H9 (cell line): ENCODE measurements around the gene CDK14. TPM values are rescaled to one million over a fixed set of nuclear protein-coding genes. Genes with fewer than 3 reads are reported as not detected.

Experiments
- DNase-seq: peaks from one replicate; pipeline ENCODE4 v3.0.0-alpha.2; 2017
- H2AFZ ChIP-seq: one replicate; pipeline ENCODE4 v1.6.1; 2013; ENCODE audit warnings: mild to moderate bottlenecking, low read length, control low read depth, moderate library complexity
- H2AK5ac ChIP-seq: 2 replicates; pipeline ENCODE4 v1.6.1; 2013; ENCODE audit warnings: low read length, control low read depth, mixed read lengths; ENCODE audit not compliant: insufficient read length
- H2BK120ac ChIP-seq: one replicate; pipeline ENCODE4 v1.6.1; 2013; ENCODE audit warnings: low read depth, mild to moderate bottlenecking, low read length, control low read depth, inconsistent platforms; ENCODE audit not compliant: poor library complexity, severe bottlenecking
- H2BK12ac ChIP-seq: 2 replicates; pipeline ENCODE4 v1.6.1; 2013; ENCODE audit warnings: low read length, control low read depth, mixed read lengths, low read depth; ENCODE audit not compliant: insufficient read length
- H2BK15ac ChIP-seq: 2 replicates; pipeline ENCODE4 v1.6.1; 2013; ENCODE audit warnings: low read depth, low read length, control low read depth
- H2BK20ac ChIP-seq: one replicate; pipeline ENCODE4 v1.6.1; 2013; ENCODE audit warnings: low read depth, mild to moderate bottlenecking, low read length, control low read depth, inconsistent platforms; ENCODE audit not compliant: poor library complexity, severe bottlenecking
- H2BK5ac ChIP-seq: 2 replicates; pipeline ENCODE4 v1.6.1; 2013; ENCODE audit warnings: low read length, control low read depth, mixed read lengths; ENCODE audit not compliant: insufficient read length
- H3K14ac ChIP-seq: 2 replicates; pipeline ENCODE4 v1.6.1; 2013; ENCODE audit warnings: low read length, control low read depth; ENCODE audit not compliant: insufficient read depth
- H3K18ac ChIP-seq: 2 replicates; pipeline ENCODE4 v1.6.1; 2013; ENCODE audit warnings: low read depth, mild to moderate bottlenecking, mixed read lengths, low read length, control low read depth; ENCODE audit not compliant: insufficient read length
- H3K23ac ChIP-seq: 2 replicates; pipeline ENCODE4 v1.6.1; 2013; ENCODE audit warnings: low read length, control low read depth, mixed read lengths, low read depth; ENCODE audit not compliant: insufficient read length
- H3K23me2 ChIP-seq: 2 replicates; pipeline ENCODE4 v1.6.1; 2013; ENCODE audit warnings: low read depth, mild to moderate bottlenecking, mixed read lengths, low read length, control low read depth; ENCODE audit not compliant: insufficient read length, poor library complexity, severe bottlenecking
- H3K27ac ChIP-seq: 2 replicates; pipeline ENCODE4 v1.5.1; 2013; ENCODE audit warnings: low read length, control low read depth, mixed read lengths, low read depth; ENCODE audit not compliant: insufficient read length
- H3K27me3 ChIP-seq: 2 replicates; pipeline ENCODE4 v1.6.1; 2013; ENCODE audit warnings: low read length, control low read depth, inconsistent platforms; ENCODE audit not compliant: insufficient read depth
- H3K4ac ChIP-seq: 2 replicates; pipeline ENCODE4 v1.6.1; 2013; ENCODE audit warnings: low read depth, mild to moderate bottlenecking, control low read depth, inconsistent platforms, low read length, moderate library complexity
- H3K4me1 ChIP-seq: 2 replicates; pipeline ENCODE4 v1.6.1; 2013; ENCODE audit warnings: low read length, control low read depth, inconsistent platforms; ENCODE audit not compliant: insufficient read depth
- H3K4me2 ChIP-seq: 2 replicates; pipeline ENCODE4 v1.6.1; 2013; ENCODE audit warnings: low read length, control low read depth, mixed read lengths; ENCODE audit not compliant: insufficient read length, insufficient read depth
- H3K56ac ChIP-seq: 2 replicates; pipeline ENCODE4 v1.6.1; 2013; ENCODE audit warnings: low read depth, mild to moderate bottlenecking, mixed read lengths, low read length, control low read depth; ENCODE audit not compliant: insufficient read length
- H3K79me1 ChIP-seq: 2 replicates; pipeline ENCODE4 v1.6.1; 2013; ENCODE audit warnings: low read depth, mild to moderate bottlenecking, moderate library complexity, low read length, control low read depth, inconsistent platforms; ENCODE audit not compliant: insufficient read depth, poor library complexity, severe bottlenecking
- H3K79me2 ChIP-seq: 2 replicates; pipeline ENCODE4 v1.6.1; 2013; ENCODE audit warnings: low read length, control low read depth, inconsistent platforms; ENCODE audit not compliant: insufficient read depth
- H3K9ac ChIP-seq: 2 replicates; pipeline ENCODE4 v1.6.1; 2013; ENCODE audit warnings: low read length, control low read depth, mixed read lengths; ENCODE audit not compliant: insufficient read length; ENCODE audit errors: extremely low read depth
- H3K9me3 ChIP-seq: one replicate; pipeline ENCODE4 v1.6.1; 2013; ENCODE audit warnings: low read depth, low read length, inconsistent platforms; ENCODE audit not compliant: control insufficient read depth
- H3T11ph ChIP-seq: one replicate; pipeline ENCODE4 v1.6.1; 2013; ENCODE audit warnings: mild to moderate bottlenecking, low read length, control low read depth, inconsistent platforms
- H4K20me1 ChIP-seq: one replicate; pipeline ENCODE4 v1.6.1; 2013; ENCODE audit not compliant: control insufficient read depth, insufficient read length, insufficient read depth
- H4K5ac ChIP-seq: 2 replicates; pipeline ENCODE4 v1.6.1; 2013; ENCODE audit warnings: low read depth, mild to moderate bottlenecking, mixed read lengths, low read length, control low read depth; ENCODE audit not compliant: insufficient read length
- H4K8ac ChIP-seq: replicated peaks from 2 replicates; pipeline ENCODE4 v1.6.1; 2013; ENCODE audit warnings: low read length, control low read depth, mixed read lengths, low read depth; ENCODE audit not compliant: insufficient read length
- H4K91ac ChIP-seq: 2 replicates; pipeline ENCODE4 v1.6.1; 2013; ENCODE audit warnings: low read depth, mild to moderate bottlenecking, moderate library complexity, mixed read lengths, low read length, control low read depth; ENCODE audit not compliant: insufficient read length
- H3K27ac Mint-ChIP-seq, 3 experiments: 2 replicates in 2 of 3; 3 replicates in 1 of 3; pipeline ENCODE4 v1.8.0; 2020 to 2021; ENCODE audit warnings: mixed read lengths in 3 of 3, mild to moderate bottlenecking in 1 of 3, moderate library complexity in 1 of 3
- H3K27me3 Mint-ChIP-seq: 2 replicates; pipeline ENCODE4 v1.8.0; 2021; ENCODE audit warnings: low read depth, mild to moderate bottlenecking, moderate library complexity, mixed read lengths
- H3K36me3 Mint-ChIP-seq, 3 experiments: 2 replicates in 2 of 3; 3 replicates in 1 of 3; pipeline ENCODE4 v1.8.0; 2020 to 2021; ENCODE audit warnings: low read depth in 3 of 3, mixed read lengths in 3 of 3; ENCODE audit not compliant: insufficient read depth in 1 of 3
- H3K4me1 Mint-ChIP-seq, 2 experiments: 2 replicates each; pipeline ENCODE4 v1.8.0; 2020; ENCODE audit warnings: mixed read lengths in 2 of 2
- H3K4me3 Mint-ChIP-seq, 2 experiments: 2 replicates in 1 of 2; 3 replicates in 1 of 2; pipeline ENCODE4 v1.8.0; 2020 to 2021; ENCODE audit warnings: mild to moderate bottlenecking in 2 of 2, mixed read lengths in 2 of 2, moderate library complexity in 1 of 2
- H3K9me3 Mint-ChIP-seq, 2 experiments: 2 replicates in 1 of 2; 3 replicates in 1 of 2; pipeline ENCODE4 v1.8.0; 2020; ENCODE audit warnings: mild to moderate bottlenecking in 2 of 2, mixed read lengths in 2 of 2, moderate library complexity in 1 of 2
- WGBS: extraction: QIAGEN DNeasy Blood & Tissue Kit; methylation state at CpG from one replicate; pipeline ENCODE4 v1.1.7; 2013; ENCODE audit warnings: missing lambda C conversion rate, low lambda C conversion rate, mixed read lengths; ENCODE audit not compliant: insufficient read length; ENCODE audit errors: extremely low coverage; 5-methylcytosine and 5-hydroxymethylcytosine counted together
- total RNA-seq: library from RNA; stranded (reverse); gene quantifications from 2 replicates; pipeline ENCODE4 v1.2.1, GENCODE V29; 2021
- TF ChIP-seq, protein P1 (sequence below): fragments of 200-600 bp; sonication (generic); conservative IDR thresholded peaks from 3 replicates; pipeline ENCODE4 v1.8.0; 2021; ENCODE audit warnings: antibody characterized with exemption, mild to moderate bottlenecking

Gene CDK14
- total RNA-seq, 1 experiment from 2014 or later, result 23.9 TPM

DNA sequence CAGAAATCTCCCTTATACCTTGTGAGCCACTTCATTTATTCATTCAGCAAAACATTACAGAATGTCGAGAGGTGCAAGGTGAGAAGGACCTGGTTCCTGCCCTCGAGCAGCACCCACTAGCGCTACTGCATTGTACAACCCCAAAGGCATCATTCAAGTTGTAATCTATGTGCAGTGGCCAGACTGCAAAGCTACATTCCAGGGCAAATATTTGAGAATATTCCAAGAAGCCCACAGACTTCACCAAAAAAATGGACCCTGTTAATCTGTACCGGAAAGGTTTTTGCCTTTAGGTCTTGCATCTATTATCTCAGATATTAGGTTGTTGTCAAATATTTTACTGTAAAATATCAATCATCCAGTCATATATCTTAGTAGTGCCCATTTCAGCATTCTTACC, 372.8 kb downstream of the CDK14 start:
- H2AFZ ChIP-seq, result no peak overlapping the region
- H3T11ph ChIP-seq, result no peak overlapping the region
- no peaks in the 10 kb centered on the region for H3K79me2 ChIP-seq
- H2BK5ac ChIP-seq, result no peak overlapping the region
- H3K23me2 ChIP-seq, result no peaks in the 10 kb centered on the region
- TF ChIP-seq, protein P1, sequence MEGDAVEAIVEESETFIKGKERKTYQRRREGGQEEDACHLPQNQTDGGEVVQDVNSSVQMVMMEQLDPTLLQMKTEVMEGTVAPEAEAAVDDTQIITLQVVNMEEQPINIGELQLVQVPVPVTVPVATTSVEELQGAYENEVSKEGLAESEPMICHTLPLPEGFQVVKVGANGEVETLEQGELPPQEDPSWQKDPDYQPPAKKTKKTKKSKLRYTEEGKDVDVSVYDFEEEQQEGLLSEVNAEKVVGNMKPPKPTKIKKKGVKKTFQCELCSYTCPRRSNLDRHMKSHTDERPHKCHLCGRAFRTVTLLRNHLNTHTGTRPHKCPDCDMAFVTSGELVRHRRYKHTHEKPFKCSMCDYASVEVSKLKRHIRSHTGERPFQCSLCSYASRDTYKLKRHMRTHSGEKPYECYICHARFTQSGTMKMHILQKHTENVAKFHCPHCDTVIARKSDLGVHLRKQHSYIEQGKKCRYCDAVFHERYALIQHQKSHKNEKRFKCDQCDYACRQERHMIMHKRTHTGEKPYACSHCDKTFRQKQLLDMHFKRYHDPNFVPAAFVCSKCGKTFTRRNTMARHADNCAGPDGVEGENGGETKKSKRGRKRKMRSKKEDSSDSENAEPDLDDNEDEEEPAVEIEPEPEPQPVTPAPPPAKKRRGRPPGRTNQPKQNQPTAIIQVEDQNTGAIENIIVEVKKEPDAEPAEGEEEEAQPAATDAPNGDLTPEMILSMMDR, result no peak
- no peak overlapping the region for H3K9ac ChIP-seq
- H2BK20ac ChIP-seq, result no peak overlapping the region
- H2BK120ac ChIP-seq, result no peak overlapping the region
- H3K9me3 ChIP-seq, result no peaks in the 10 kb centered on the region
- no peak overlapping the region for H2BK15ac ChIP-seq
- no peak overlapping the region for H3K4ac ChIP-seq
- no peaks in the 10 kb centered on the region for H3K4me1 ChIP-seq
- H2BK12ac ChIP-seq, result no peak overlapping the region
- WGBS, result no CpG with 5 or more reads among the region's 4 CpGs
- H3K27ac Mint-ChIP-seq, result no peak overlapping the region
- DNase-seq, result no peak
- peaks cover 13 to 14% of the 10 kb centered on the region in 2 experiments; a peak in 4 of 5 replicates for H3K9me3 Mint-ChIP-seq
- H2AK5ac ChIP-seq, result no peak overlapping the region
- H3K27me3 ChIP-seq, result no peaks in the 10 kb centered on the region
- no peak overlapping the region for H3K56ac ChIP-seq
- no peak overlapping the region for H4K5ac ChIP-seq
- H3K79me1 ChIP-seq, result no peaks in the 10 kb centered on the region
- no peaks in the 10 kb centered on the region for H3K27me3 Mint-ChIP-seq
- H3K27ac ChIP-seq, result no peak overlapping the region
- H3K23ac ChIP-seq, result no peak overlapping the region
- no peak overlapping the region for H4K91ac ChIP-seq
- H3K4me2 ChIP-seq, result no peak overlapping the region
- peaks cover 23 to 32% of the 10 kb centered on the region in 2 experiments for H3K4me1 Mint-ChIP-seq
- no peak overlapping the region for H3K4me3 Mint-ChIP-seq
- H4K8ac ChIP-seq, result no peak overlapping the region
- H3K14ac ChIP-seq, result no peak overlapping the region
- no peaks in the 10 kb centered on the region for H4K20me1 ChIP-seq
- H3K36me3 Mint-ChIP-seq, result peaks cover 13 to 15% (median 13%) of the 10 kb centered on the region in 3 experiments
- no peak overlapping the region for H3K18ac ChIP-seq
